ENCODE measurements around the gene KBTBD6. TPM values are rescaled to one million over a fixed set of nuclear protein-coding genes. Genes with fewer than 3 reads are reported as not detected.
A peak's percentile ranks its signal among the peaks of the same experiment; 100 is the strongest.
"Not testable (repeated sequence)": the region's sequence is repeated elsewhere in the genome, so short reads cannot be mapped to it uniquely, and the experiment has no call there.

Gene KBTBD6
- total RNA-seq, 1 experiment from 2014 or later, result 9.2 TPM

- ChIA-PET POLR2A (no interaction called here), CTCF (no interaction called here)
- Mint-ChIP-seq H3K9me3 (no peaks in the 10 kb centered on the region), H3K27ac (peak overlapping the region; percentile 94), H3K27me3 (ENCODE audit: low read depth) (no peaks in the 10 kb centered on the region), H3K36me3 (peaks cover 3% of the 10 kb centered on the region; the same call in 1 of the 2 replicates), H3K4me1 (peaks cover 35% of the 10 kb centered on the region), H3K4me3 (peak overlapping the region; percentile 96)
- DNase-seq (ENCODE audit: low spot score) (no peak), ATAC-seq (no peak)
- TF ChIP-seq ZNF396 (CRISPR knock-in tag; IDR thresholded peaks at IDR 0.05; ENCODE audit: borderline replicate concordance), result no peak
These were observed 1.3 kb upstream of the KBTBD6 start for GRCh38 chr13:41133951-41134350.

DNA sequence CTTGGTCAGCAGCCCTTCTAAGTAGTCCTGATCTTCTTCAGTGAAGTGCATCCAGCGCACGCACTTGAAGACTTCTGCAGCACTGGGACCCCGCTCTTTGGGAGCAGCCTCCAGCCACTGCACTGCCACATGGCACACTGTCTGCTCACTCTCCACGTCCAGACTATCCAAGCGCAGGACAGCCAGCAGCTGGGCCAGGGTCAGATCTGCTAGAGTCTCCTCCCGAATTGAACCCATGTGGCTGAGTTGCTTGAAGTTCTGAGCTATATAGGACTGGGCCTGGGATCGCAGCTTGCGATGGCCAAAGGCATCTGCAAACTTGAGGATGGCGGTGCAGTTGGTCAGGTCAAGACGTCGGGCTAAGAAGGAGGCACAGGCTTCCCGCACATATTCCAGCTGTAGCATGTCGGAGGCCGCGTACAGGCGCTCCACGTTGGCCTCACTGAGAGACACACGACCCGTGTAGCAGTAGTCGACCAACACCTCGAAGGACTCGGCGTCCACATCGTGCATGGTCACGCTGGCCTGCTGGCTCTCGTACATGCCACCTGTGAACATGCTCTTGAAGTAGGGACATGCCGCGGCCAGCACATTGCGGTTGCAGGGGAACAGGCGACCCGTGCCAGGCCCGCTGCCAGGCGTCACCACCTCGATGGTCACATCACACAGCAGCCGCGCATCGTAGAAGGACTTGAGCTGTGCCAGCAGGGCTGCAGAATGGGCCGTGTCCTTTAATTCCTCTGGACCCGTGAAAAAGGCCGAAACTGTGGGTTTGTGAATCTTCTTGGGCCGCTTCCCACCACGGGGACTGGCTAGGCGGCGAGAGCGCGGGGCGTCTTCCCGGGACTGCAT, 716 bp downstream of the KBTBD6 start:
- H3K27me3 Mint-ChIP-seq (ENCODE audit: low read depth); H3K9me3 Mint-ChIP-seq; CTCF ChIA-PET; DNase-seq (ENCODE audit: low spot score); H3K36me3 Mint-ChIP-seq: not testable (repeated sequence)
- peaks cover 42% of the 10 kb centered on the region for H3K4me1 Mint-ChIP-seq
- H3K4me3 Mint-ChIP-seq, result peak overlapping the region; percentile 96
- peak; percentile 3 for ATAC-seq
- TF ChIP-seq ARID4B (CRISPR knock-in tag; IDR thresholded peaks at IDR 0.05; ENCODE audit: borderline replicate concordance), result peak; percentile 80
- TF ChIP-seq, protein P1, sequence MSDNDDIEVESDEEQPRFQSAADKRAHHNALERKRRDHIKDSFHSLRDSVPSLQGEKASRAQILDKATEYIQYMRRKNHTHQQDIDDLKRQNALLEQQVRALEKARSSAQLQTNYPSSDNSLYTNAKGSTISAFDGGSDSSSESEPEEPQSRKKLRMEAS (CRISPR knock-in tag; IDR thresholded peaks at IDR 0.05), result peak; percentile 83
- TF ChIP-seq JUN (CRISPR knock-in tag; IDR thresholded peaks at IDR 0.05), result peak; percentile 56; the same call in 1 of the 2 replicates
- peak; percentile 6; the same call in 1 of the 2 replicates for TF ChIP-seq NFYB (CRISPR knock-in tag; conservative IDR thresholded peaks at IDR 0.05; ENCODE audit: low read depth)
- TF ChIP-seq, protein P2, sequence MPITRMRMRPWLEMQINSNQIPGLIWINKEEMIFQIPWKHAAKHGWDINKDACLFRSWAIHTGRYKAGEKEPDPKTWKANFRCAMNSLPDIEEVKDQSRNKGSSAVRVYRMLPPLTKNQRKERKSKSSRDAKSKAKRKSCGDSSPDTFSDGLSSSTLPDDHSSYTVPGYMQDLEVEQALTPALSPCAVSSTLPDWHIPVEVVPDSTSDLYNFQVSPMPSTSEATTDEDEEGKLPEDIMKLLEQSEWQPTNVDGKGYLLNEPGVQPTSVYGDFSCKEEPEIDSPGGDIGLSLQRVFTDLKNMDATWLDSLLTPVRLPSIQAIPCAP (CRISPR knock-in tag; IDR thresholded peaks at IDR 0.05), result 0 out of 2 replicates have a peak, but pooled peaks have one; percentile 49
- TF ChIP-seq FOXP1 (CRISPR knock-in tag; IDR thresholded peaks at IDR 0.05; ENCODE audit: borderline replicate concordance), result peak; percentile 15; the same call in 1 of the 2 replicates
- TF ChIP-seq, protein P3, sequence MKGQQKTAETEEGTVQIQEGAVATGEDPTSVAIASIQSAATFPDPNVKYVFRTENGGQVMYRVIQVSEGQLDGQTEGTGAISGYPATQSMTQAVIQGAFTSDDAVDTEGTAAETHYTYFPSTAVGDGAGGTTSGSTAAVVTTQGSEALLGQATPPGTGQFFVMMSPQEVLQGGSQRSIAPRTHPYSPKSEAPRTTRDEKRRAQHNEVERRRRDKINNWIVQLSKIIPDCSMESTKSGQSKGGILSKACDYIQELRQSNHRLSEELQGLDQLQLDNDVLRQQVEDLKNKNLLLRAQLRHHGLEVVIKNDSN (CRISPR knock-in tag; IDR thresholded peaks at IDR 0.05), result peak; percentile 46; the same call in 1 of the 2 replicates
- TF ChIP-seq, protein P4, sequence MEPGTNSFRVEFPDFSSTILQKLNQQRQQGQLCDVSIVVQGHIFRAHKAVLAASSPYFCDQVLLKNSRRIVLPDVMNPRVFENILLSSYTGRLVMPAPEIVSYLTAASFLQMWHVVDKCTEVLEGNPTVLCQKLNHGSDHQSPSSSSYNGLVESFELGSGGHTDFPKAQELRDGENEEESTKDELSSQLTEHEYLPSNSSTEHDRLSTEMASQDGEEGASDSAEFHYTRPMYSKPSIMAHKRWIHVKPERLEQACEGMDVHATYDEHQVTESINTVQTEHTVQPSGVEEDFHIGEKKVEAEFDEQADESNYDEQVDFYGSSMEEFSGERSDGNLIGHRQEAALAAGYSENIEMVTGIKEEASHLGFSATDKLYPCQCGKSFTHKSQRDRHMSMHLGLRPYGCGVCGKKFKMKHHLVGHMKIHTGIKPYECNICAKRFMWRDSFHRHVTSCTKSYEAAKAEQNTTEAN (CRISPR knock-in tag; IDR thresholded peaks at IDR 0.05), result peak; percentile 47; the same call in 1 of the 2 replicates
- TF ChIP-seq TEAD4 (CRISPR knock-in tag; IDR thresholded peaks at IDR 0.05), result 0 out of 2 replicates have a peak, but pooled peaks have one; percentile 57
- peak; percentile 53; the same call in 1 of the 2 replicates for TF ChIP-seq ETV6 (CRISPR knock-in tag; IDR thresholded peaks at IDR 0.05)
- TF ChIP-seq RELA (CRISPR knock-in tag; IDR thresholded peaks at IDR 0.05; ENCODE audit: borderline replicate concordance), result 0 out of 2 replicates have a peak, but pooled peaks have one; percentile 43
- peak; percentile 55; the same call in 1 of the 2 replicates for TF ChIP-seq ESRRA (CRISPR knock-in tag; IDR thresholded peaks at IDR 0.05; ENCODE audit: borderline replicate concordance)
- 0 out of 2 replicates have a peak, but pooled peaks have one; percentile 66 for TF ChIP-seq KAT7 (CRISPR knock-in tag; IDR thresholded peaks at IDR 0.05; ENCODE audit: borderline replicate concordance)
- TF ChIP-seq FOXP4 (CRISPR knock-in tag; IDR thresholded peaks at IDR 0.05), result 0 out of 2 replicates have a peak, but pooled peaks have one; percentile 48
- POLR2A ChIA-PET, result interaction anchor here (0.5 kb wide), 1 partner anchor 219 kb away, joined by 6 read pairs; no protein-coding TSS in a partner anchor
- H3K27ac Mint-ChIP-seq, result peak overlapping the region; percentile 61; the same call in 1 of the 2 replicates

DNA sequence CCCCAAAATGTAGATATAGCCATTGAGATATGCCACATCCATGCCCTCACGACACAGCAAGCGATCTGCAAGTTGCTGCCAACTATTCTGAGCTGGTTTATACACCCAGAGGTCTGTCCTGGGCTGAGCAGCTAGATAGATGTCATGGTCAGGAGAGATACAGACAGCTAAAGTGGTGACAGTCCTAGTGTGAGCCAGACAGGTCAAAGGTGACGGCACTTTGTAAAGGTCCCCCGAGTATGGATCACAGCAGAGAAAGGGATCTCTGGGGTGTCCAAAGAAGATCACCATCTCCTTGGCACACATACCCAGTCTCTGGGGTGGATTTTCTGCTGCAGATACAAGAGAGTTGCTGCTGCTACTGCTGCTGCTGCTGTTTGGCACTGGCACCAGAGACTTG, 1.4 kb downstream of the KBTBD6 start:
- CTCF ChIA-PET, H3K27ac Mint-ChIP-seq: not testable (repeated sequence)
- peaks cover 41% of the 10 kb centered on the region for H3K4me1 Mint-ChIP-seq

More for the DNA sequence above, 1.4 kb downstream of the KBTBD6 start:
- H3K36me3 Mint-ChIP-seq; ATAC-seq; DNase-seq (ENCODE audit: low spot score); POLR2A ChIA-PET; H3K27me3 Mint-ChIP-seq (ENCODE audit: low read depth); H3K9me3 Mint-ChIP-seq: not testable (repeated sequence)
- H3K4me3 Mint-ChIP-seq, result peak overlapping the region; percentile 96

All from WTC11 (cell line).